GM04503 (cell line): ENCODE data around the gene TTBK2.

Experiments used
- DNase-seq: peaks from one replicate; pipeline ENCODE4 v3.0.0-alpha.2; 2012; ENCODE audit warnings: low read depth

TTBK2 gene

DNA sequence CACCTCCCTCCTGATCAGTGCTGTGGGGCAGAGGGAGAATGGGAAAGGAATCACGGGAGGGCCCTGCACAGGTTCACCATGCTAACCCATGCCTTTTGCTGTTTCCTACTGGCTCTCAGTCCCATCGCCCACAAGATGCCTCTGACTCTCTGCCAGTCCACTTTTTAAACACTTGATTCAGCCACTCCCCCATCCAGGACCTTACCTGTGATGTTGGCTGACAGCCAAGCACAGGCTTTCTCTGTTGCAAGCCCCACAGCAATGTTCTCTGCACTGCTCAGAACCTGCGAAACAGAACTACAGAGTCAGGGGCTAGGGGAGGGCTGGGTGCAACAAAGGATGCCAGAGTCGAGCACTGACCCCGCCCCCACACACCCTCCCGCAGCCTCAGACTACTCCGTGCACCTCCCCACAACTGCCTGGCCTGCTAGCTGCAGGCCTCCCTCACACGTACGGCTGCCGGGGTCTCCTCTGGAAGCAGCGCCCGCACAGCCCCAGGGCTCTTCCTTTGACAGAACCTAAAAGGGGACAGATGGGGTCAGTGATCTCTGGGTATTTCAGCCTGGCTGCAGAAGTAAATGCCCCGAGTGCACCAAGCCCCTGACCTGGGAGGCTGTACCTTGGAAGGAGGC lies 192.7 kb downstream of the TTBK2 start:
- no peak for DNase-seq

DNA sequence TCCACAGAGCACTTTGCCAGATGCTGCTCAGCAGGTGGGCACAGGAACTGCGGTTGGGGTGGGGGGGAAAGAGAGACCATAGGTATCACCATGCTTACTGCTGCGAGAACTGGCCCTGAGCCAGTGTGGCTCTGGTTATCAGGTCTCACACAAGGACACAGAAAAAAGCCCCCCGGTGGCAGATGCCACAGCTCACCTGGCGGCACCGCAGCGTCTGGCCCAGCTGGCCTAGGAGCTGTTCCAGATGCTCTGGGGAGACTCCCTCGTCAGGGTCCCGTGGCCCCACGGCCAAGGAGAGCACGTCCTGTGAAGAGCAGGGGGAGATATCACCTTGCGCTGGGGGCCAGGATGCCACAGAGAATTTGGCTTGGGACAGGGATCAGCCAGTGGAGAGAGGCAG lies 194.5 kb downstream of the TTBK2 start:
- no peak for DNase-seq

- no peak for DNase-seq
These were observed 195.2 kb downstream of the TTBK2 start for GRCh38 chr15:42725331-42725903.

- no peak for DNase-seq
These were observed 196.3 kb downstream of the TTBK2 start for GRCh38 chr15:42724276-42724675.

DNA sequence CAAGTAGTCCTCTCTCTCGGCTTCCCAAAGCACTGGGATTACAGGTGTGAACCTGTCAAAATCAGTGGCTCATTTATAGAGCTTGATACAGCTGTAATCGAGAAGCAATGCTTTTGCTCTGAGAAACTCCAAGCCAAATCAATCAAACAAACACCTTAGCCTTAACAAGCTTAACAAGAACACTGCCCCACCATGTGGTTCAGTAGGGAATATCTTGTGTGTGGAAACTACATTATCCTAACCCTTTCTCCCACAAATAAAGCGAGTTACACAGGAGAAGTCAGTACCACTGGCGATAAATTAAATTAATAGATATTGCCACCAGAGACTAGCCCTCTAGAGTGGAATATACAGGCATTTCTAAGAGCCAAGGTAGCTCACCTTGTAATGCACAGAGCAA lies 197.5 kb downstream of the TTBK2 start:
- no peak for DNase-seq

DNA sequence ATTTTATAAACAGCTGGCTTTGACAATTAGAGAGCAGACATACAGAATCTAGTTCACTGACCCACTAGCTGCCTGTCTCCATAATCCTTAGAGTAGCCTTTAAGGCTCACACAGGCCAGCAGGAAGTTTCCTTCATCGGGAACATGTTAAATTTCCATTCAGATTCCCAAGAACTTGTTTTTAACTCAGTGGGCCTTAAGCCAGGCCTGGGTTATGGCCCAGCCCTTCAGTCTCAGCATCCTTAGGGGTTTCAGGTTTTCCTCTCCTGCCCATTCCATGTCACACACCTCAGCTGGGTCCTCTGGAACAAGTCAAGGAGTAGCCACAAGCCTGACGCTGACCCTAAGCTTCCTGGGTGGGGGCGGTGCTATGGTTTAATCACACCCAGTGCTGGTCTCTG lies 198.7 kb downstream of the TTBK2 start:
- DNase-seq: no peak

- no peak for DNase-seq
These were observed 199.6 kb downstream of the TTBK2 start for GRCh38 chr15:42721016-42721415.

DNA sequence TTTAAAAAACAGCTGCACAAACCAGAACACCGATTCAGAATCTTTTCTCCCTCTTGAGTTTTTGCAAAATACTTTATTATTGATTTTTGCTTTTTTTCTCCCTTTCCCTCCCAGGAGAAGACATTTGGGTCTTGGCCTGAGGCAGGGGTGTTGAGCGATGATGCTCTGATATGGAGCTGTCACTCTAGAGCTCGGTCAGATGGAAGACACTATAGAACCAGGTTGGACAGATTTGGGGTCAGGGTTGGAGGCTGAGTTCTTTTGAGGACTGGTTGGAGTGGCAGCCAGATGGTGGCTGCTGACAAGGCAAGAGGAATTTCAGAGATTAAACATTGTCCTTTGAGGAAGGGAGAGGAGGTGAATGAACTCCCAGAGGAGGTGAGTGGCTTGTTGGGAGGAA lies 200.5 kb downstream of the TTBK2 start:
- DNase-seq: no peak

DNA sequence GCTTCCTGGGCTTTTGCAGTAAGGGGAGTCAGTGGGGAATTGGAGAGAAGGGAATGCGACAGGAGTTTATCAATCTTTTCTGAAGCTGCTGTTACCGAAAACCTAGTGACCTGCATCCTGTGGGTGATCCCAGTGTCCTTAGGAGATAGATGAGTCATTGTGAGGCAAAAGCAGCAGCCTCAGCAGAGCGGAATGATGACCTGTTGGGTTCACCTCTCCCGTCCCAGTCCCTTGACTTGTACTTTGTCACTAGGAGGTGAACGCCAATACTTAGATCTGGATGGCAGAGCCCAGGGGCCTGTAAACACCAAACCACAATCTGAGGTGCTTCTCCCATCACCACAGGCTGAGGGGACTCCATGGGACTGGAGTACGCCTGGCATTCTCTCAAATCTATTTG lies 201.5 kb downstream of the TTBK2 start:
- no peak for DNase-seq

DNA sequence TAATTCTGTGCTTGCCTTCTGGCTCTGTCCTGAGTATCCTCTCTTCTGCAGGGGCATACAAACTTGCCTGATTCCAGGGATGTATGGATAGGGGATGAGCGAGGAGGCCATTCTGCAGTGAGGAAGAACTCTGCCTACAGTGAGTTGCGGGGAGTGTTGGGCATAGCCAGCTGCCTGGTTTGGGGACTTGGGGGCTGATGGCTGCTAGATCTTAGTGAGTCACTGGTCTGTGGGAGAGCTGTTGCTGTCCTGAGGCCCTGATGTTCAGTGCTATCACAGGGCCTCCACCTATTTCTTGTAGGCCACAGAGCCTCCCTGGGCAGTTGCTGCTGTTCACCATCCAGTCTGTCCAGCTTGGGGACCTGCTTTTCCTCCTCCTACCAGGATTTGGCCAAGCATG lies 204.0 kb downstream of the TTBK2 start:
- no peak for DNase-seq

- no peak for DNase-seq
These were observed 204.5 kb downstream of the TTBK2 start for GRCh38 chr15:42716125-42716524.

DNA sequence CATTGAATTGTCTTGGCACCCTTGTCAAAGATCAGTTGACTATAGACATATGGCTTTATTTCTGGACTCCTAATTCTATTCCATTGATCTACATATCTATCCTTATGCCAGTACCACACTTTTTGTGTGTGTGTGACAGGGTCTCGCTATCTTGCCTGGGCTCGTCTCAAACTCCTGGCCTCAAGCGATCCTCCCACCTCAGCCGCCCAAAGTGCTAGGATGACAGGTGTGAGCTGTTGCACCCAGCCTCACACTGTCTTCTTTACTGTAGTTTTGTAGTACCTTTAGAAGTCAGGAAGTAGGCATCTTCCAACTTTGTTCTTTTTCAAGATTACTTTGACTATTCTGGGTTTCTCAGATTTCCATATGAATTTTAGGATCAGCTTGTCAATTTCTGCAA lies 208.0 kb downstream of the TTBK2 start:
- no peak for DNase-seq

GRCh38 chr15:42711746-42712145 lies 208.8 kb downstream of the TTBK2 start:
- DNase-seq: no peak

DNA sequence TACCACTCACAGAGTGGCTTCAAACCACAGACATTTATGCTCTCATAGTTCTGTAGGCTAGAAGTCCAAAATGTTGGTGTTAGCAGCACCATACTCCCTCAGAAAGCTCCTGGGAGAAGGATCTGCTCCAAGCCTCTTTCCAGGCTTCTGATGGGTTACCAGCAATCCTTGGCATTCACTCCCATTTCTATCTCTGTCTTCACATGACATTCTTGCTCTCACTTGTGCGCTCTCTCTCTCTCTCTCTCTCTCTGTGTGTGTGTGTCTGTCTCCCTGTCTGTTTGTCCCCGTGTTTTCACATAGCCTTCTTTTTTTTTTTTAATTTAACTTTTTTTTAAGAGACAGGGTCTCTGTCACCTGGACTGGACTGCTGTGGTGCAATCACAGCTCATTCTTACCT lies 209.9 kb downstream of the TTBK2 start:
- no peak for DNase-seq

DNA sequence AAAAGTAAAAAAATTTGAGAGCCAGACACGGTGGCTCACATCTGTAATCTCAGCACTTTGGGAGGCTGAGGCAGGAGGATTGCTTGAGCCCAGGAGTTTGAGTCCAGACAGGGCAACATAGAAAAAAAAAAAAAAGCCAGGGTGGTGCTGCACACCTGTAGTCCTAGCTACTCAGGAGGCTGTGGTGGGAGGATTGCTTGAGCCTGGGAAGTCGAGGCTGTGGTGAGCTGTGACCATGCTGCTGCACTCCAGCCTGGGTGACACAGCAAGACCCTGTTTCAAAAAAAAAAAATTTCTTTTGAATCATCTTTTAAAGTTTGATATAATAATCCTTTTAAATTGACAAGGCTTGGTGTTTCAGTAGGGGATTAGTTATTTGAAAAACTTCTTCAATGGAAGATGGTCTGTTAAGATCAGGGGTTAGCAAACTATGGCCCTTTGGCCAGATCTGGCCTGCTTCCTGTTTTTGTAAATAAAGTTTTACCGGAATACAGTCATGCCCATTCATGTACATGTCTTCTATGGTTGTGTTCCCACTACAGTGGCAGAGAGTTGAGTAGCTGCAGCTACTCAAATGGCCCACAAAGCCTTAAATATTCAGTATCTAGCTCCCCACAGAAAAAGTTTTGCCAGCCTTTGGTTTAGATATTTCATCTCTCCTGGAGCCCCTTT lies 212.6 kb downstream of the TTBK2 start:
- DNase-seq: no peak

DNA sequence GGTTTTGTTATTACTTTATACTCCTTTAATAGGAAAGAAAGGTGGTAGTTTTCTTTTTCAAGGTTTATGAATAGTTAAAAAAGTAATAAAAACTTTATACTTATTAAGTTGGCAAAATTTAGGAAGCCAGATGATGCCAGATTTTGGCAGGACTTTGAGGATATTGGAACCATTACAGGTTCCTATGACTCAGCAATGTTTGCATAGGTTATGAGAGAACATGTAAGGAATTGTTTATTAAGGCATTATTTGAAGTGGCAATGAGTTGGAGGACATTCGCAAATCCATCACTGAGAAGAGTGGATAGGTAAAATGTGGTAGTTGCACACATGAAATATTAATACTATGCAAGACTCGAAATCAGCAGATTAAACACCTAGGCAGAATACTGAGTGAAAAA lies 213.5 kb downstream of the TTBK2 start:
- DNase-seq: no peak

DNA sequence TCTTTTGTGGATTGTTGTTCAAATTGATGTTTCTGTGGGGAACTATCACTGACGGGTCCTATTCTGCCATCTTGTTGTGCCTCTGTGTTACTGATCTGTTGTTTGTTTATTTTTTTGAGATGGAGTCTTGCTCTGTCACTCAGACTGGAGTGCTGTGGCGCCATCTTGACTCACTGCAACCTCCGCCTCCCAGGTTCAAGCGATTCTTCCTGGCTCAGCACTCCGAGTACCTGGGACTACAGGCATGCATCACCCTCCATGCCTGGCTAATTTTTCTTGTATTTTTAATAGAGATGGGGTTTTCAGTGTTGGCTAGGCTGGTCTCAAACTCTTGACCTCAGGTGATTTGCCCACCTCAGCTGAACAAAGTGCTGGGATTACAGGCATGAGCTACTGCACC lies 215.2 kb downstream of the TTBK2 start:
- DNase-seq: no peak

- no peak for DNase-seq
These were observed 216.1 kb downstream of the TTBK2 start for GRCh38 chr15:42704492-42704926.

- no peak for DNase-seq
These were observed 224.0 kb downstream of the TTBK2 start for GRCh38 chr15:42696626-42697025.

- no peak for DNase-seq
These were observed 225.0 kb downstream of the TTBK2 start for GRCh38 chr15:42695527-42696071.

DNA sequence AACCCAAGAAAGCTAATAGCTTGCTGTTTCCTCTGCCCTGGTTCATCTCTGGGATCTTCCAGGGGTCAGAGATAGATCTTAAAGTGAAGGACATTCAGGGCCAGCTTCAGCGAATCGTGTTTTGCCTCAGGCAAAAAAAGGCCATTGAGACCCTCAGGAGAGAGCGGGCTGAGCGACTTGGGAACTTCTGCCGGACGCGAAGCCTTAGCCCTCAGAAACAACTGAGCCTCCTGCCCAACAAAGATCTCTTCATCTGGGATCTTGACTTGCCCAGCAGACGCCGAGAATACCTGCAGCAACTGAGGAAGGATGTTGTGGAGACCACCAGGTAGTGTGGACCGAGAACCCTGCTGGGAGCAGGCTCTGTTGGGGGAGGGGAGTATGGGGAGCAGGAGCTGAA lies 226.2 kb downstream of the TTBK2 start:
- DNase-seq: no peak

DNA sequence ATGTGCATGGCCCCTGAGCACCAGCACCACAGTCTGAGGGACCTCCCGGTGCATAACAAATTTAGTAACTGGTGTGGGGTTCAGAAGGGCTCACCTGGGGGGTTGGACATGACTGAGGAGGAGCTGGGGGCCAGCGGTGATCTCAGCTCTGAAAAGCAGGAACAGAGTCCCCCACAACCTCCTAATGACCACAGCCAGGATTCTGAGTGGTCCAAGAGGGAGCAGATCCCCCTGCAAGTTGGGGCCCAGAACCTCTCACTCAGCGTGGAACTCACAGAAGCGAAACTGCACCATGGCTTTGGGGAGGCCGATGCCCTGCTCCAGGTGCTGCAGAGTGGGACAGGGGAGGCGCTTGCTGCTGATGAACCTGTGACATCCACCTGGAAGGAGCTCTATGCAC lies 226.6 kb downstream of the TTBK2 start:
- DNase-seq: no peak

DNA sequence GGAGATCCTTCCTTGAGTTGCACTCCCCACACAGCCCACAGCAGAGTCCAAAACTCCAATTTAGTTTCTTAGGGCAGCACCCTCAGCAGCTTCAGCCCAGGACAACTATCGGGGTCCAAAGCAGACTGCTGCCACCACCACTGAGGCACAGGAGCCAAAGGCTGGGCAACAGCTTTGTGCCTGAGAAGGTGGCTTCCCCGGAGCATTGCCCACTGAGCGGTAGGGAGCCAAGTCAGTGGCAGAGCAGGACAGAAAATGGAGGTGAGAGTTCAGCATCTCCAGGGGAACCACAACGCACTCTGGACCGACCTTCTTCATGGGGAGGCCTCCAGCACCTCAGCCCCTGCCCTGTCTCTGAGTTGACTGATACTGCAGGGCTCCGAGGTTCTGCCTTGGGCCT lies 227.1 kb downstream of the TTBK2 start:
- DNase-seq: no peak

- DNase-seq: no peak
These were observed 227.6 kb downstream of the TTBK2 start for GRCh38 chr15:42692997-42693396.
